Esophagus squamous epithelium (tissue), 5 donors: Measurements from ENCODE around the gene ABHD12. TPM values are rescaled to one million over a fixed set of nuclear protein-coding genes. Genes with fewer than 3 reads are reported as not detected.

ENCODE experiments used
- DNase-seq: peaks from one replicate; lab custom pipeline; 2025; lab: John Stamatoyannopoulos, UW
- H3K27ac ChIP-seq, 4 donors: fragments of 200-600 bp; sonication (generic); one replicate each; pipeline ENCODE4 v1.5.1; 2016 to 2019; ENCODE audit warnings: mild to moderate bottlenecking in 1 of 4
- H3K27me3 ChIP-seq, 4 donors: fragments of 200-600 bp; sonication (generic); 1 replicate in 3 of 4; 2 replicates in 1 of 4; pipeline versions ENCODE4 v1.5.1 to v1.6.0; 2017 to 2021; ENCODE audit warnings: antibody characterized with exemption in 1 of 4
- H3K36me3 ChIP-seq, 3 donors: fragments of 200-600 bp; sonication (generic); one replicate each; pipeline ENCODE4 v1.5.1; 2016 to 2019
- H3K4me1 ChIP-seq, 3 donors: fragments of 200-600 bp; sonication (generic); one replicate each; pipeline ENCODE4 v1.5.1; 2017 to 2019
- H3K4me3 ChIP-seq, 4 donors: fragments of 200-600 bp; sonication (generic); 1 replicate in 3 of 4; 2 replicates in 1 of 4; pipeline ENCODE4 v1.5.1; 2016 to 2019; ENCODE audit warnings: mild to moderate bottlenecking in 2 of 4, moderate library complexity in 1 of 4
- H3K9me3 ChIP-seq, 3 donors: fragments of 200-600 bp; sonication (generic); one replicate each; pipeline ENCODE4 v1.5.1; 2016 to 2019
- CTCF ChIP-seq, 6 experiments: fragments of 450-650 bp in 4 of 6; fragments of 200-600 bp in 2 of 6; sonication (generic) in 2 of 6; IDR thresholded peaks; one replicate each; pipeline ENCODE4 v1.5.1; 2016 to 2019; ENCODE audit warnings: antibody characterized with exemption in 6 of 6, mild to moderate bottlenecking in 4 of 6, moderate library complexity in 4 of 6
- POLR2A ChIP-seq, 4 donors: fragments of 450-650 bp; IDR thresholded peaks; one replicate each; pipeline ENCODE4 v1.6.1; 2017; ENCODE audit warnings: antibody characterized with exemption in 4 of 4, mild to moderate bottlenecking in 4 of 4, moderate library complexity in 3 of 4
- WGBS, 2 donors: methylation state at CpG; one replicate each; pipeline ENCODE4 v1.1.5; 2018; 5-methylcytosine and 5-hydroxymethylcytosine counted together
- intact Hi-C: fragments of 100-400 bp; cut with DNase I; formaldehyde crosslinking; loops from one replicate; pipeline ENCODE4 v1.15.0; 2022
- total RNA-seq, 4 donors: library from RNA; depleted of rRNA; stranded (reverse); fragments of >200 nt; gene quantifications; one replicate each; pipeline ENCODE4 v1.1.0, GENCODE V29; 2016
- donor health status: DM: yes; HTN: yes; CAD: no.

ABHD12 gene
- total RNA-seq, 4 donors from 2014 or later: 23.8 to 62.1 (median 36.4) TPM

- Histone ChIP-seq H3K27ac (no peak overlapping the region), H3K9me3 (no peaks in the 10 kb centered on the region), H3K27me3 (no peaks in the 10 kb centered on the region), H3K36me3 (peaks cover 0 to 39% (median 0%) of the 10 kb centered on the region in 3 donors), H3K4me3 (no peak overlapping the region), H3K4me1 (peaks cover 0 to 32% (median 4%) of the 10 kb centered on the region in 3 donors)
- no peak for TF ChIP-seq POLR2A (IDR thresholded peaks at IDR 0.05)
- TF ChIP-seq CTCF (IDR thresholded peaks at IDR 0.05): no peak
- 67 to 87% methylated on average over 2 of the region's 2 CpGs for WGBS, 2 donors
- no peak for DNase-seq
- intact Hi-C loops: no loop called here
Measured at GRCh38 chr20:25325997-25326396, 64.6 kb downstream of the ABHD12 start.

DNA sequence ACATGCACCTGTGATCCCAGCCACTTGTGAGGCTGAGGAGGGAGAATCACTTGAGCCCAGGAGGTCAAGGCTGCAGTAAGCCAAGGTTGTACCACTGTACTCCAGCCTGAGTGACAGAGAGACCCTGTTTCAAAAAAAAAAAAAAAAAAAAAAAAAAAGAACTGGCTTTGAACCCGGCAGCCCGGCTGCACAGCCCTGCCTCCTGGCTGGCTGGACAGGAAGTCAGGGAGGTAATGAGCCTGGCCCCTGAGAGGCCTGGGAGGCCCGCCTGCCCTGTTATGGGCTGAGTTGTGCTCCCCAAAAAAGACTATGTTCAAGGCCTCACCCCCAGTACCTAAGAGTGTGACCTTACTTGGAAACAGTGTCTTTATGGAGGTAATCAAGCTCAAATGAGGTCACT, 65.6 kb downstream of the ABHD12 start:
- TF ChIP-seq POLR2A (IDR thresholded peaks at IDR 0.05) (no peak), CTCF (IDR thresholded peaks at IDR 0.05) (no peak)
- Histone ChIP-seq H3K27ac (peak overlapping the region in 1 of 4 donors; percentile 21), H3K36me3 (peaks cover 0 to 48% (median 0%) of the 10 kb centered on the region in 3 donors), H3K4me1 (peaks cover 0 to 27% (median 4%) of the 10 kb centered on the region in 3 donors), H3K27me3 (no peaks in the 10 kb centered on the region), H3K9me3 (no peaks in the 10 kb centered on the region), H3K4me3 (no peak overlapping the region)
- intact Hi-C loops: no loop called here
- WGBS, 2 donors: 56% methylated on average over 3 of the region's 3 CpGs; no CpG with 5 or more reads in 1 of the 2 donors
- DNase-seq: no peak

- intact Hi-C loops: no loop called here
- no peak for DNase-seq
- 62 to 74% methylated on average over 4 to 5 of the region's 5 CpGs for WGBS, 2 donors
- peaks cover 0 to 21% (median 4%) of the 10 kb centered on the region in 3 donors for H3K4me1 ChIP-seq
- TF ChIP-seq POLR2A (IDR thresholded peaks at IDR 0.05): no peak
- no peaks in the 10 kb centered on the region for H3K27me3 ChIP-seq
- H3K27ac ChIP-seq: peak overlapping the region in 1 of 4 donors; percentile 21
- no peaks in the 10 kb centered on the region for H3K9me3 ChIP-seq
- H3K4me3 ChIP-seq: no peak overlapping the region
- H3K36me3 ChIP-seq: peaks cover 0 to 55% (median 0%) of the 10 kb centered on the region in 3 donors
Measured at GRCh38 chr20:25324412-25324811, 66.2 kb downstream of the ABHD12 start.

- 87% methylated on average over 11 to 12 of the region's 12 CpGs for WGBS, 2 donors
- TF ChIP-seq POLR2A (IDR thresholded peaks at IDR 0.05) (no peak), CTCF (IDR thresholded peaks at IDR 0.05) (no peak)
- intact Hi-C loops: no loop called here
Measured at GRCh38 chr20:25323496-25324246, 67.0 kb downstream of the ABHD12 start.

DNA sequence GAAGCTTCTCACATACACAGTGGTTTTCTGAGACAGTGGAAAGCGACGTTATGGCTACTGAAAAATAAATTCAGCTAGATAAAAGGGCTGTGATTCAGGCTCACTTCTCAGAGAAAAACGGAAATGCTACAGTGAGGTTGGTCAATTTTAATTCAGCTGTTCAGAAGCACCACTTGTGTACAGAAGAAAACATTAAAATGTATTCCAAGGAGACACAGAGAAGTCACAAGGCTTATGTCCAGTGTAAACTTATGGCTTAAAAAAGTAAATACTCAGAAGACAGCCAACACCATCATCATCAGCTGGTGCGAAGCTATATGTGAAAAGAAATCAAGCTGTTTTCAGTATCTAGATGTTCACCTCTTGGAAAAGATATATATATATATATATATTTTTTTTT, 68.6 kb downstream of the ABHD12 start:
- H3K4me3 ChIP-seq: no peak overlapping the region
- no peak for DNase-seq
- H3K27me3 ChIP-seq: no peaks in the 10 kb centered on the region
- TF ChIP-seq POLR2A (IDR thresholded peaks at IDR 0.05) (no peak), CTCF (IDR thresholded peaks at IDR 0.05) (no peak)
- 69 to 78% methylated on average over 4 of the region's 4 CpGs for WGBS, 2 donors
- intact Hi-C loops: no loop called here
- H3K4me1 ChIP-seq: peaks cover 0 to 15% (median 0%) of the 10 kb centered on the region in 3 donors
- H3K27ac ChIP-seq: no peak overlapping the region
- peaks cover 0 to 58% (median 0%) of the 10 kb centered on the region in 3 donors for H3K36me3 ChIP-seq
- H3K9me3 ChIP-seq: no peaks in the 10 kb centered on the region

More at GRCh38 chr20:25323496-25324246, 67.0 kb downstream of the ABHD12 start:
- Histone ChIP-seq H3K27ac (peak overlapping the region in 2 of 4 donors; percentile 15 to 21), H3K27me3 (no peaks in the 10 kb centered on the region), H3K4me3 (no peak overlapping the region), H3K36me3 (peaks cover 0 to 51% (median 0%) of the 10 kb centered on the region in 3 donors), H3K9me3 (no peaks in the 10 kb centered on the region), H3K4me1 (peaks cover 0 to 13% (median 2%) of the 10 kb centered on the region in 3 donors)
- DNase-seq: no peak
